Measurements from ENCODE around the gene IL24.

Gene IL24

GRCh38 chr1:206905295-206906164 is 8.3 kb downstream of the IL24 start:
- DNase-seq (ENCODE audit: low spot score): no peak
- TF ChIP-seq CTCF (IDR thresholded peaks at IDR 0.05; ENCODE audit: extremely low read depth, missing control alignments): no peak

- TF ChIP-seq CTCF (IDR thresholded peaks at IDR 0.05; ENCODE audit: extremely low read depth, missing control alignments): no peak
- no peak for DNase-seq (ENCODE audit: low spot score)
Measured at GRCh38 chr1:206907304-206907991, 10.2 kb downstream of the IL24 start.

- no peak for DNase-seq (ENCODE audit: low spot score)
- TF ChIP-seq CTCF (IDR thresholded peaks at IDR 0.05; ENCODE audit: extremely low read depth, missing control alignments): no peak
Measured at GRCh38 chr1:206908038-206908437, 10.8 kb downstream of the IL24 start.

- peak; percentile 9 for TF ChIP-seq CTCF (IDR thresholded peaks at IDR 0.05; ENCODE audit: extremely low read depth, missing control alignments)
- DNase-seq (ENCODE audit: low spot score): peak; percentile 42
Measured at GRCh38 chr1:206909161-206909882, 12.1 kb downstream of the IL24 start.

GRCh38 chr1:206909883-206910318 is 12.7 kb downstream of the IL24 start:
- no peak for TF ChIP-seq CTCF (IDR thresholded peaks at IDR 0.05; ENCODE audit: extremely low read depth, missing control alignments)
- DNase-seq (ENCODE audit: low spot score): no peak

- peak; percentile 49 for TF ChIP-seq CTCF (IDR thresholded peaks at IDR 0.05; ENCODE audit: extremely low read depth, missing control alignments)
- DNase-seq (ENCODE audit: low spot score): peak; percentile 73
Measured at GRCh38 chr1:206911064-206911663, 13.9 kb downstream of the IL24 start.
